Suprapubic skin (tissue), 3 donors: ENCODE measurements around the gene SELENBP1.

Experiments used
- POLR2A ChIP-seq, 2 donors: fragments of 450-650 bp; IDR thresholded peaks; one replicate each; pipeline ENCODE4 v1.6.1; 2017; ENCODE audit warnings: antibody characterized with exemption in 2 of 2, mild to moderate bottlenecking in 2 of 2, moderate library complexity in 2 of 2
- TF ChIP-seq, protein P1 (sequence below), 2 donors: fragments of 200-600 bp in 1 of 2; fragments of 450-650 bp in 1 of 2; sonication (generic) in 1 of 2; IDR thresholded peaks; one replicate each; pipeline ENCODE4 v1.5.1; 2016 to 2019; ENCODE audit warnings: antibody characterized with exemption in 2 of 2, mild to moderate bottlenecking in 1 of 2, moderate library complexity in 1 of 2

DNA sequence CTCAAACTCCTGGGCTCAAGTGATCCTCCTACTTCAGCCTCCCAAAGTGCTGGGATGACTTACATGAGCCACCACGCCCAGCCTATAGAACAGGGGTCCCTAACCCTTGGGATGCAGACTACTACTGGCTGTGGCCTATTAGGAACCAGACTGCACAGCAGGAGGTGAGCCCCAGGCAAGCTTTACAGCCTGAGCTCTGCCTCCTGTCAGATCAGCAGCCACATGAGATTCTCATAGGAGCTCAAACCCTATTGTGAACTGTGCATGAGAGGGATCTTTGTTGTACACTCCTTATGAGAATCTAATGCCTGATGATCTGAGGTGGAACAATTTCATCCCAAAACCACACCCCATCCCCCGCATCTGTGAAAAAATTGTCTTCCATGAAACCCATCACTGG lies 13.5 kb upstream of the SELENBP1 start:
- TF ChIP-seq, protein P1, sequence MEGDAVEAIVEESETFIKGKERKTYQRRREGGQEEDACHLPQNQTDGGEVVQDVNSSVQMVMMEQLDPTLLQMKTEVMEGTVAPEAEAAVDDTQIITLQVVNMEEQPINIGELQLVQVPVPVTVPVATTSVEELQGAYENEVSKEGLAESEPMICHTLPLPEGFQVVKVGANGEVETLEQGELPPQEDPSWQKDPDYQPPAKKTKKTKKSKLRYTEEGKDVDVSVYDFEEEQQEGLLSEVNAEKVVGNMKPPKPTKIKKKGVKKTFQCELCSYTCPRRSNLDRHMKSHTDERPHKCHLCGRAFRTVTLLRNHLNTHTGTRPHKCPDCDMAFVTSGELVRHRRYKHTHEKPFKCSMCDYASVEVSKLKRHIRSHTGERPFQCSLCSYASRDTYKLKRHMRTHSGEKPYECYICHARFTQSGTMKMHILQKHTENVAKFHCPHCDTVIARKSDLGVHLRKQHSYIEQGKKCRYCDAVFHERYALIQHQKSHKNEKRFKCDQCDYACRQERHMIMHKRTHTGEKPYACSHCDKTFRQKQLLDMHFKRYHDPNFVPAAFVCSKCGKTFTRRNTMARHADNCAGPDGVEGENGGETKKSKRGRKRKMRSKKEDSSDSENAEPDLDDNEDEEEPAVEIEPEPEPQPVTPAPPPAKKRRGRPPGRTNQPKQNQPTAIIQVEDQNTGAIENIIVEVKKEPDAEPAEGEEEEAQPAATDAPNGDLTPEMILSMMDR (IDR thresholded peaks at IDR 0.05) = no peak
- no peak for TF ChIP-seq POLR2A (IDR thresholded peaks at IDR 0.05)
